Loucy (cell line): ENCODE data around the gene WDR45B.

ENCODE experiments used
- CTCF ChIP-seq: fragments of 200-600 bp; sonication (generic); conservative IDR thresholded peaks from 2 replicates; pipeline ENCODE4 v1.5.1; 2014; ENCODE audit warnings: mild to moderate bottlenecking, antibody characterized with exemption, low read length
- EZH2phosphoT487 ChIP-seq: fragments of 200-600 bp; IDR thresholded peaks from 2 replicates; pipeline ENCODE4 v1.6.1; 2018; ENCODE audit warnings: antibody characterized with exemption, mild to moderate bottlenecking, moderate library complexity, borderline replicate concordance

- no peak for TF ChIP-seq CTCF
- no peak for TF ChIP-seq EZH2phosphoT487
These were observed 1.4 kb upstream of the WDR45B start for GRCh38 chr17:82649501-82650261.
